Measurements from ENCODE around the gene CDK1. TPM values are rescaled to one million over a fixed set of nuclear protein-coding genes. Genes with fewer than 3 reads are reported as not detected.
A peak's percentile ranks its signal among the peaks of the same experiment; 100 is the strongest.

Gene CDK1
- 3.9 TPM for total RNA-seq

GRCh38 chr10:60778214-60778970 lies at the start of gene CDK1:
Gene CDK1, plus strand, starts transcription at chr10:60778478. Its CDS starts 1,688 bp downstream, at chr10:60780166.
- DNase-seq (ENCODE audit: low spot score): peak; percentile 99

DNA sequence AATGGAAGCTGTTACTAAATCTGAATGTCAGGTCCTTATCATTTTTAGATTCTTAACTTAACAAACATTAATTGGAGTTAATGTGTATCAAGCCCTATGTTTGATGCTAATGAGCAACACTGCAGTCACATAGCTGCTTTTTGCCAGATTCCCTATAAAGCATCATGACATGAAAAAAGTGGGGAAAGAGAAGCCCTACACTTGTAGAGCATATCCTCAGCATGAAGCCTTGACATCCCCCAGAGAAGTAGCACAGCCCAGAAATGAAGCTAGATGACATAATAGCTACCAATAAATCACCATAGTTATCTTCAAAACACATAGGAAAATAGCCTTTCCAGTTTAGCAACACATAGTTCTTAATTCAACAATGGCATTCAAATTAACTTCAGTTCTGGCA lies 49.2 kb upstream of the CDK1 start:
- no peak for DNase-seq (ENCODE audit: low spot score)

GRCh38 chr10:60731134-60731885 lies 47.0 kb upstream of the CDK1 start:
- DNase-seq (ENCODE audit: low spot score): no peak

DNA sequence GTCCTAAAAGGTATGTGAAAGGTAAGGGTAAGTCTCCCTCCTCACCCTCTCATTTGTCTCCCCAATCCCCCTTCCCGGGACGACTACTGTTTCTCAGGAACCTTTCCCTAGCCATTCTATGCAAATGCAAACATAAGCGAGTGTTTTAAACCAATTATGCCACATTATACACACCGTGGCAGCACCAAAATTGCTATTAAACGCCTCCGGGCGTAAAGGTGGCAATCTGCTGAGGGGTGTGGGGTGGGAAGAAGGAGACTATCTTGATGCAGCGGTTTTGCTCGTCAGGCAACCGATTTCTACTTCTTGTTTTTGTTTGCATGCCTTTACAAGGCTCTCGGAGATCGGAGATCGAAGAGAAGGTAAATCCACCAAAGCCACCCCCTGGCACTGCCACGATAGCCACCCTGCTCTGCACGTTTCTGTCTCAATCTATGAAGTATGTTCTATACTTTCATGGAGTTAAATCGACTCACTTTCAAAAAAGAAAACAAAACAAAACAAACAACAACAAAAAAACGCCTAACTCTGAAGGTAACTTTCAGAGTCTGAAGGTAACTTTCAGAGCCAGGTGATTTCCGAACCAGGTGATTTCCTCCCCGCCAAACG lies 46.0 kb upstream of the CDK1 start:
- DNase-seq (ENCODE audit: low spot score): no peak

DNA sequence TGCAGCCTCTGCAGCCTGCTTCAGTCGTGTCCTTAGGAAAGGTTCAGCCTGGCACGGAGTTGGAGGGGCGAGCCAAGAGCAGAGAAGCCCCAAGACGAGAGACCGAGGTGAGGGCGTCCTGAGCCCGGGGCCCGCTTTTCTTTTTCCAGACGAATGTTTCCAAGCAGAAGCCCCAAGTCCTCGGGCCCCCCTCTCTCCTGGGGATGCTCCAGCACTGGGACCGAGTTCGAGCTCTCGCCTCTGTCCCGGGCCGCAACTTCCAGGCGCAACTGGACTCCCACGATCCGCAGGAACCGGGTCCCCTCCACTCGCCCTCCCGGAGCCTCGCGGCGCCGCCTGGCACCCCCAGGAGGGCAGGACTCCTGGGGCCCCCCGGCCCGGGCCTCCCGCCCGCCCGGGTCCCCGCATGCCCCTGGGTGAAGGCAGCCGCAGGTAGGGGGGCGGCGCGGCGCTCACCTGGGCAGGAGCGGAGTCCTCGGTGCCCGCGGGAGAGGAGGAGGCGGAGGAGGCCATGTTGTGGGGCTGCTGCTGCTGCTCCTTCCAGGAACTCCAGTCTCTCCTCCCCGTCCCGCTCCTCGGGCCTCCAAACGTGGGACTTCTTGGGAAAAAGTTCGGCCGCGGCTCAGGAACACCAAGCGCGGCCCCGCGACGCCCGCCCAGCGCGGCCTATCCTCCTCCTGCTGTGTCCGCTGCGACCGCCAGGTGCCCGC lies 45.3 kb upstream of the CDK1 start:
- peak; percentile 54 for DNase-seq (ENCODE audit: low spot score)

- no peak for DNase-seq (ENCODE audit: low spot score)
Observed at GRCh38 chr10:60733517-60733822, 44.8 kb upstream of the CDK1 start.

GRCh38 chr10:60733826-60734225 lies 44.5 kb upstream of the CDK1 start:
- DNase-seq (ENCODE audit: low spot score): no peak

GRCh38 chr10:60734226-60734625 lies 44.1 kb upstream of the CDK1 start:
- DNase-seq (ENCODE audit: low spot score): no peak

GRCh38 chr10:60735244-60735643 lies 43.0 kb upstream of the CDK1 start:
- peak; percentile 55 for DNase-seq (ENCODE audit: low spot score)

DNA sequence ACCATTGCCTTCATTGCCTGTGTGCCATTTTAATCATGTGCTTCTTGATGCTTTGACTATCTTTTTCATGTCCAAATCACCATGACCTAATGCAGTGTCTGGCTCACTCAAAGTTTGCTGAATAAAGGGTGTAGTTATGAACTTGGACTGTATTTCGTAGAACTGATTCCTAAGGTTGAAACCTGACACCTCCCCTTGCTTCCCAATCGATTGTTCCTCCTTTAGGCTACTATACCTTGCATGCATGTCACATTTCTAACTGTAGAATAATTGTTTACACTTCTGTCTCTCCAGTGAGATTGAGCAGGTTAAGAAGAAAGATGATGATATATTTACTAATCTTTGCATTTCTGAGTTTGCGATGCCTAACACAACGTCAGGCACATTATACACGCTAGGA lies 41.0 kb upstream of the CDK1 start:
- DNase-seq (ENCODE audit: low spot score): no peak

DNA sequence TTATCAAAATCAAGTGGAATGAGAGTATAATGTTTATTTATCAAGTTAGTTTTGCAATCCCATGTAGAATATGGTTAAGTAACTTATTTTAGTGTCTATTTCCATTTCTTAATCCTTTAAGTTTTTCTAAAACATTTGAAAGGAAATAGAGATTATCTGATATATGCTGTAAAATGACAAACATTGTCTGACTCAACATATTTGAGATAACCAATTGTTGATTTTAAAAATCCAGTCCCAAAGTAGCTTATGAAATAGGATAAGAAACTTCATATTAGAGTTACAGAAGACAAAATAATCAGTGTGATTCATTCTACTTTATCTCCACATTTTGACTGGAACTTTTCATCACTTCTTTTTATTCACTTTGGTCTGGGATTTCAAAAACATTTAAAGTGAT lies 38.7 kb upstream of the CDK1 start:
- no peak for DNase-seq (ENCODE audit: low spot score)

GRCh38 chr10:60742512-60742911 lies 35.8 kb upstream of the CDK1 start:
- no peak for DNase-seq (ENCODE audit: low spot score)

- DNase-seq (ENCODE audit: low spot score): no peak
Observed at GRCh38 chr10:60747817-60748469, 30.3 kb upstream of the CDK1 start.

- DNase-seq (ENCODE audit: low spot score): no peak
Observed at GRCh38 chr10:60753152-60753551, 25.1 kb upstream of the CDK1 start.

DNA sequence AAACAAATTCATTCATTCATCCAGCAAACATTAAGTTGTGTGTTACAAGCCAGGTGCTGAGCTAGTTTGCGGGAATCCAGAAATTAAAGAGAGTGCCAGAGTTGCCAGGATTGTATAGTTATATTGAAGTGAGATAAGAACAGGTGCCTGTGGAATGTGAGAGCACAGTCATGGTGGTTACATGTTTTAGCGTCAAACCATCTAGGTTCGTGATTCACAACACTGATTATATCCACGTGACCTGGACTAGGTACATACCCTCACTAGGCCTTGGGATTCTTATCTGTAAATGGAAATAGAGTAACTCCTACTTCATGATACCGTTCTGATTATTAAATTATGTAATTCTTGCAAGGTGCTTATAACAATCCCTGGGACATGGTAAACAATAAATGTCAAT lies 24.5 kb upstream of the CDK1 start:
- DNase-seq (ENCODE audit: low spot score): no peak

DNA sequence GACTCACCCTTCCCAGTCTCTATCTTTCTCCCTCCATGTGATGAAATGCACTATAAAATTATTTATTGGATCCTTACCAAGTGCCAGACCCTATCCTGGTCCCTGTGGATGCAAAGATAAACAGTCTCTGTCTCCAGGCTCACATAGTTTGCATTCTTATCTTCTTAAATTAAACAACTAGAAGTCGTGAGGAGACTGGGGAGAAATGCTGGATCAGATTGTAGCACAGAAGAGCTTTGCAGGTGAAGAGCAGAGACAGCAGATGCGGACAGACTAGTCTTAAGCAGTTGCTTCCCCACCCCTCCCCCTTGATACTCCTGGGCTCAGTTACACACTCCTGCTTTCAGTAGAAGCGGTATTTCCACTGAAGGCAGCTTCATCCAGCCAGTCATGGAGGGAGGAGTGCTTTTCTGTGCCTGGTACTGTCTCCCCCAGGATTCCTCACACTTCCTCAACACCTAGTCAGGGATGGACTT lies 20.8 kb upstream of the CDK1 start:
- DNase-seq (ENCODE audit: low spot score): peak; percentile 17

DNA sequence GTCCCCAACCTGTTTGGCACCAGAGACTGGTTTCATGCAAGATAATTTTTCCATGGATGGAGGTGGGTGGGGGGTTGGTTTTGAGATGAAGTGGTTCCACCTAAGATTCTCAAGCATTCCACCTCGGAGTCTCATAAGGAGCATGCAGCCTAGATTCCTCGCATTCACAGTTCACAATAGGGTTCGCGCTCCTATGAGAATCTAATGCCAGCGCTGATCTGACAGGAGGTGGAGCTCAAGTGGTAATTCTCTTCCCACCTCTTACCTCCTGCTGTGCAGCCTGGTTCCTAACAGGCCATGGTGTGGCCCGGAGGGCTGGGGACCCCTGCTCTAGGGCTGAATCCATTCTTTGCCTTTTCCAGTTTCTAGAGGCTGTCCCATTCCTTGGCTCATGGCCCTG lies 19.1 kb upstream of the CDK1 start:
- no peak for DNase-seq (ENCODE audit: low spot score)

DNA sequence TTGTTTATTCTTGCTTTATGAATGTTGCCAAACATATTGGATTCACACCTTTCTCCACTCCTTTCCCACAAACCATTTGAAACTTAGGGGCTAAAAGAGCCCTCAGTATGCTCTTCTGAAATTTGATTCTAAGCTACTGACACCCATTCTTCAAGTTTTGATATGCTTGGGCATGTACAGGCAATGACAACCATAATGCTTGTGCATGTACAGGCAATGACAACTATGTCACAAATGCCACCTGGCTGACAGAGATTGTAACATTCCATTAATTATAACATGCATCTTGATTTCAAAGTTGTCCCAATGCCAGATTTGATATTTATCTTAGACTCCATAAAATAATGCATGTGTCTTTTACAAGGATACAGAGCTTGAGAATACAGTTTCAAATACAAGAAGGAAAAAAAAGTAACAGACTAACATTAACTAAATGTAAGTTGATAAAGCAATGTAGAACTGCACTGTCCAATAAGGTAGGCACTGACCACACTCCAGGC lies 17.5 kb upstream of the CDK1 start:
- DNase-seq (ENCODE audit: low spot score): no peak

DNA sequence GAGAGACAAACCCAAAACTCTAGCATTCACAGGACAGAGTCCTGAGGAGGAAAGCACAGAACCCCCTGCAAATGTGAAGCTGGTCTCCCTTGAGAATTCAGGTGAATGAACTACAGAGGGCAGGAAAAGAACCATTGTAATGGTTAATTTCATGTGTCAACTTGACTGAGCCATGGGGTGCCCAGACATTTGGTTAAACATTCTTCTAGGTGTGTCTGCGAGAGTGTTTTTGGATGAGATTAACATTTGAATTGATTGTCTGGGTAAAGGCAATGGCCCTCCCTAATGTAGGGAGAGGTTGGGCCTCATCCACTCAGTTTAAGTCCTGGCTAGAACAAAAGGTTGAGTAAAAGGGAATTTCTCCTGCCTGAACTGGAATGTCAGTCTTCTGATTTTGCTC lies 15.7 kb upstream of the CDK1 start:
- no peak for DNase-seq (ENCODE audit: low spot score)

- DNase-seq (ENCODE audit: low spot score): no peak
Observed at GRCh38 chr10:60767424-60767823, 10.9 kb upstream of the CDK1 start.

DNA sequence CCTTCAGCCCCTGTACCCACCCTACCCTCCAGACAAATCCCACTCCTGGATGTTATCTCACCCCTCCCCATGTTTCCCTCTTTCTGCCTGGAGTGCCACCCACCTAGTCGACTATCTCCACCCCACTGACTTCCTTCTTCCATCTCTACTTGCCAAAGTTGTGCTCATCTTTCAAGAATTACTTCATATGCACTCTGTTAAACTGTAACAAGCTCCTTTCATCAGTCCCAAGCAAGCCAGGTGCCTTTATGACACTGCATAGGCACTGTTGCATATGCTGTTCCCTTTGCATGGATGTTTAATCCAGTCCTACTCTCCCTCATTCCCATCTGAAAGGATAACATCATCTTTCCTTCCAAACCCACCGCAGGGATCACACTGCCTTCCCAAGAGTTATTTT lies 8.9 kb upstream of the CDK1 start:
- no peak for DNase-seq (ENCODE audit: low spot score)
